ENCODE data around the gene DSCAM.
"Not testable (repeated sequence)": the region's sequence is repeated elsewhere in the genome, so short reads cannot be mapped to it uniquely, and the experiment has no call there.

DSCAM gene

GRCh38 chr21:40465382-40465781 lies 381.6 kb downstream of the DSCAM start:
- H3K9me3 ChIP-seq (ENCODE audit: control insufficient read depth, insufficient read depth, low read length): no peaks in the 10 kb centered on the region
- no peaks in the 10 kb centered on the region for H3K4me1 ChIP-seq (ENCODE audit: control insufficient read depth, insufficient read depth, low read length)
- no peaks in the 10 kb centered on the region for H3K36me3 ChIP-seq (ENCODE audit: control insufficient read depth, insufficient read depth, low read length)
- H3K4me3 ChIP-seq (ENCODE audit: low read depth, low read length): no peak overlapping the region
- no peak overlapping the region for H3K9ac ChIP-seq (ENCODE audit: low read depth, low read length)
- H3K27me3 ChIP-seq (ENCODE audit: control insufficient read depth, insufficient read depth, low read length): no peaks in the 10 kb centered on the region

- H3K36me3 ChIP-seq (ENCODE audit: control insufficient read depth, insufficient read depth, low read length): no peaks in the 10 kb centered on the region
- H3K27me3 ChIP-seq (ENCODE audit: control insufficient read depth, insufficient read depth, low read length): no peaks in the 10 kb centered on the region
- H3K4me3 ChIP-seq (ENCODE audit: low read depth, low read length): no peak overlapping the region
- H3K9me3 ChIP-seq (ENCODE audit: control insufficient read depth, insufficient read depth, low read length): no peaks in the 10 kb centered on the region
- no peaks in the 10 kb centered on the region for H3K4me1 ChIP-seq (ENCODE audit: control insufficient read depth, insufficient read depth, low read length)
- no peak overlapping the region for H3K9ac ChIP-seq (ENCODE audit: low read depth, low read length)
These were observed 383.8 kb downstream of the DSCAM start for GRCh38 chr21:40463176-40463575.

GRCh38 chr21:40461008-40461407 lies 385.9 kb downstream of the DSCAM start:
- H3K9me3 ChIP-seq (ENCODE audit: control insufficient read depth, insufficient read depth, low read length): no peaks in the 10 kb centered on the region

GRCh38 chr21:40457741-40458140 lies 389.2 kb downstream of the DSCAM start:
- no peaks in the 10 kb centered on the region for H3K36me3 ChIP-seq (ENCODE audit: control insufficient read depth, insufficient read depth, low read length)
- no peaks in the 10 kb centered on the region for H3K27me3 ChIP-seq (ENCODE audit: control insufficient read depth, insufficient read depth, low read length)
- no peaks in the 10 kb centered on the region for H3K4me1 ChIP-seq (ENCODE audit: control insufficient read depth, insufficient read depth, low read length)
- H3K9me3 ChIP-seq (ENCODE audit: control insufficient read depth, insufficient read depth, low read length): no peaks in the 10 kb centered on the region
- no peak overlapping the region for H3K4me3 ChIP-seq (ENCODE audit: low read depth, low read length)
- no peak overlapping the region for H3K9ac ChIP-seq (ENCODE audit: low read depth, low read length)

More at GRCh38 chr21:40461008-40461407, 385.9 kb downstream of the DSCAM start:
- Histone ChIP-seq H3K4me1 (ENCODE audit: control insufficient read depth, insufficient read depth, low read length) (no peaks in the 10 kb centered on the region), H3K4me3 (ENCODE audit: low read depth, low read length) (no peak overlapping the region), H3K27me3 (ENCODE audit: control insufficient read depth, insufficient read depth, low read length) (no peaks in the 10 kb centered on the region), H3K9ac (ENCODE audit: low read depth, low read length) (no peak overlapping the region), H3K36me3 (ENCODE audit: control insufficient read depth, insufficient read depth, low read length) (no peaks in the 10 kb centered on the region)

GRCh38 chr21:40454057-40454456 lies 392.9 kb downstream of the DSCAM start:
- no peaks in the 10 kb centered on the region for H3K4me1 ChIP-seq (ENCODE audit: control insufficient read depth, insufficient read depth, low read length)
- H3K36me3 ChIP-seq (ENCODE audit: control insufficient read depth, insufficient read depth, low read length): no peaks in the 10 kb centered on the region
- H3K4me3 ChIP-seq (ENCODE audit: low read depth, low read length): no peak overlapping the region
- no peaks in the 10 kb centered on the region for H3K9me3 ChIP-seq (ENCODE audit: control insufficient read depth, insufficient read depth, low read length)
- H3K9ac ChIP-seq (ENCODE audit: low read depth, low read length): no peak overlapping the region
- no peaks in the 10 kb centered on the region for H3K27me3 ChIP-seq (ENCODE audit: control insufficient read depth, insufficient read depth, low read length)

- H3K27me3 ChIP-seq (ENCODE audit: control insufficient read depth, insufficient read depth, low read length): no peaks in the 10 kb centered on the region
- no peaks in the 10 kb centered on the region for H3K4me1 ChIP-seq (ENCODE audit: control insufficient read depth, insufficient read depth, low read length)
- no peak overlapping the region for H3K9ac ChIP-seq (ENCODE audit: low read depth, low read length)
- no peaks in the 10 kb centered on the region for H3K36me3 ChIP-seq (ENCODE audit: control insufficient read depth, insufficient read depth, low read length)
- no peak overlapping the region for H3K4me3 ChIP-seq (ENCODE audit: low read depth, low read length)
- no peaks in the 10 kb centered on the region for H3K9me3 ChIP-seq (ENCODE audit: control insufficient read depth, insufficient read depth, low read length)
These were observed 393.8 kb downstream of the DSCAM start for GRCh38 chr21:40453183-40453582.

GRCh38 chr21:40452548-40452947 lies 394.4 kb downstream of the DSCAM start:
- Histone ChIP-seq H3K9me3 (ENCODE audit: control insufficient read depth, insufficient read depth, low read length) (no peaks in the 10 kb centered on the region), H3K9ac (ENCODE audit: low read depth, low read length) (no peak overlapping the region), H3K4me3 (ENCODE audit: low read depth, low read length) (no peak overlapping the region), H3K27me3 (ENCODE audit: control insufficient read depth, insufficient read depth, low read length) (no peaks in the 10 kb centered on the region), H3K36me3 (ENCODE audit: control insufficient read depth, insufficient read depth, low read length) (no peaks in the 10 kb centered on the region), H3K4me1 (ENCODE audit: control insufficient read depth, insufficient read depth, low read length) (no peaks in the 10 kb centered on the region)

- Histone ChIP-seq H3K4me3 (ENCODE audit: low read depth, low read length) (no peak overlapping the region), H3K36me3 (ENCODE audit: control insufficient read depth, insufficient read depth, low read length) (no peaks in the 10 kb centered on the region), H3K27me3 (ENCODE audit: control insufficient read depth, insufficient read depth, low read length) (no peaks in the 10 kb centered on the region), H3K9me3 (ENCODE audit: control insufficient read depth, insufficient read depth, low read length) (no peaks in the 10 kb centered on the region), H3K9ac (ENCODE audit: low read depth, low read length) (no peak overlapping the region), H3K4me1 (ENCODE audit: control insufficient read depth, insufficient read depth, low read length) (no peaks in the 10 kb centered on the region)
These were observed 399.9 kb downstream of the DSCAM start for GRCh38 chr21:40447016-40447415.

- Histone ChIP-seq H3K36me3 (ENCODE audit: control insufficient read depth, insufficient read depth, low read length) (no peaks in the 10 kb centered on the region), H3K9me3 (ENCODE audit: control insufficient read depth, insufficient read depth, low read length) (no peaks in the 10 kb centered on the region), H3K4me3 (ENCODE audit: low read depth, low read length) (no peak overlapping the region)
These were observed 401.5 kb downstream of the DSCAM start for GRCh38 chr21:40445349-40445921.

GRCh38 chr21:40439581-40439980 lies 407.4 kb downstream of the DSCAM start:
- H3K9me3 ChIP-seq (ENCODE audit: control insufficient read depth, insufficient read depth, low read length); H3K36me3 ChIP-seq (ENCODE audit: control insufficient read depth, insufficient read depth, low read length); H3K4me3 ChIP-seq (ENCODE audit: low read depth, low read length); H3K27me3 ChIP-seq (ENCODE audit: control insufficient read depth, insufficient read depth, low read length); H3K9ac ChIP-seq (ENCODE audit: low read depth, low read length); H3K4me1 ChIP-seq (ENCODE audit: control insufficient read depth, insufficient read depth, low read length): not testable (repeated sequence)

More at GRCh38 chr21:40445349-40445921, 401.5 kb downstream of the DSCAM start:
- Histone ChIP-seq H3K4me1 (ENCODE audit: control insufficient read depth, insufficient read depth, low read length) (no peaks in the 10 kb centered on the region), H3K9ac (ENCODE audit: low read depth, low read length) (no peak overlapping the region), H3K27me3 (ENCODE audit: control insufficient read depth, insufficient read depth, low read length) (no peaks in the 10 kb centered on the region)

- no peaks in the 10 kb centered on the region for H3K4me1 ChIP-seq (ENCODE audit: control insufficient read depth, insufficient read depth, low read length)
- no peaks in the 10 kb centered on the region for H3K27me3 ChIP-seq (ENCODE audit: control insufficient read depth, insufficient read depth, low read length)
- no peak overlapping the region for H3K4me3 ChIP-seq (ENCODE audit: low read depth, low read length)
- H3K9me3 ChIP-seq (ENCODE audit: control insufficient read depth, insufficient read depth, low read length): peaks cover 3% of the 10 kb centered on the region
- H3K36me3 ChIP-seq (ENCODE audit: control insufficient read depth, insufficient read depth, low read length): no peaks in the 10 kb centered on the region
- H3K9ac ChIP-seq (ENCODE audit: low read depth, low read length): no peak overlapping the region
These were observed 408.3 kb downstream of the DSCAM start for GRCh38 chr21:40438616-40439015.

- H3K9me3 ChIP-seq (ENCODE audit: control insufficient read depth, insufficient read depth, low read length): peaks cover 3% of the 10 kb centered on the region
- no peaks in the 10 kb centered on the region for H3K4me1 ChIP-seq (ENCODE audit: control insufficient read depth, insufficient read depth, low read length)
- H3K27me3 ChIP-seq (ENCODE audit: control insufficient read depth, insufficient read depth, low read length): no peaks in the 10 kb centered on the region
- H3K4me3 ChIP-seq (ENCODE audit: low read depth, low read length): no peak overlapping the region
- H3K36me3 ChIP-seq (ENCODE audit: control insufficient read depth, insufficient read depth, low read length): no peaks in the 10 kb centered on the region
- no peak overlapping the region for H3K9ac ChIP-seq (ENCODE audit: low read depth, low read length)
These were observed 410.7 kb downstream of the DSCAM start for GRCh38 chr21:40436261-40436660.
